Kidney (tissue), 14 donors: Measurements from ENCODE around the gene DDX39A. TPM values are rescaled to one million over a fixed set of nuclear protein-coding genes. Genes with fewer than 3 reads are reported as not detected.

ENCODE experiments used
- DNase-seq, 5 donors: peaks; one replicate each; pipeline ENCODE4 v3.0.0-alpha.2; 2013 to 2020
- FAIRE-seq: peaks from 2 replicates; lab custom pipeline; 2012; peaks lifted over from hg19 to GRCh38; lab: Jason Lieb, UNC
- H3K27ac ChIP-seq, 2 donors: one replicate each; pipeline ENCODE4 v1.7.0; 2013; ENCODE audit warnings: low read depth in 2 of 2, low read length in 2 of 2, inconsistent platforms in 1 of 2
- H3K27me3 ChIP-seq: one replicate; pipeline ENCODE4 v1.7.1; 2013; ENCODE audit warnings: low read length, inconsistent platforms; ENCODE audit not compliant: control insufficient read depth, insufficient read depth
- H3K36me3 ChIP-seq, 3 donors: one replicate each; pipeline versions ENCODE4 v1.7.0 to v1.7.1; 2013; ENCODE audit warnings: low read length in 3 of 3, control low read depth in 1 of 3, inconsistent platforms in 1 of 3; ENCODE audit not compliant: insufficient read depth in 3 of 3, control insufficient read depth in 2 of 3
- H3K4me1 ChIP-seq, 3 donors: one replicate each; pipeline versions ENCODE4 v1.7.0 to v1.7.1; 2013; ENCODE audit warnings: low read length in 3 of 3, inconsistent platforms in 1 of 3, low read depth in 1 of 3; ENCODE audit not compliant: control insufficient read depth in 2 of 3, insufficient read depth in 2 of 3
- H3K4me3 ChIP-seq, 3 donors: one replicate each; pipeline versions ENCODE4 v1.7.0 to v1.8.1; 2013; ENCODE audit warnings: low read length in 3 of 3, control low read depth in 1 of 3, inconsistent platforms in 1 of 3
- H3K9ac ChIP-seq, 3 donors: one replicate each; pipeline versions ENCODE4 v1.7.0 to v1.7.1; 2013; ENCODE audit warnings: low read length in 3 of 3, control low read depth in 1 of 3, inconsistent platforms in 1 of 3
- H3K9me3 ChIP-seq, 3 donors: one replicate each; pipeline versions ENCODE4 v1.7.0 to v1.7.1; 2013; ENCODE audit warnings: low read length in 3 of 3, control low read depth in 1 of 3, inconsistent platforms in 1 of 3; ENCODE audit not compliant: control insufficient read depth in 2 of 3, insufficient read depth in 1 of 3
- intact Hi-C: fragments of 100-400 bp; cut with DNase I; formaldehyde crosslinking; loops from one replicate; pipeline ENCODE4 v1.11.1; 2022
- polyA plus RNA-seq: library from polyadenylated mRNA; stranded (reverse); fragments of 350-450 nt; fragmentation: Illumina TruSeq; extraction: RNeasy Lipid Tissue Mini Kit (QIAGEN cat#74804); gene quantifications from one replicate; pipeline ENCODE4 v1.2.3, GENCODE V29; 2014; ENCODE audit warnings: low read depth, low replicate concordance; ENCODE audit not compliant: insufficient read depth
- total RNA-seq: library from RNA; stranded (reverse); fragmentation: NEBNext Ultra II Directional; extraction: Animal tissue kit (Norgen Biotek cat#: 25700); gene quantifications from one replicate; pipeline ENCODE4 v1.2.1, GENCODE V29; 2021
- TF ChIP-seq, protein P1 (sequence below): IDR thresholded peaks from 3 replicates; pipeline ENCODE4 v1.5.1; 2012; ENCODE audit warnings: mild to moderate bottlenecking, moderate library complexity, borderline replicate concordance; ENCODE audit not compliant: insufficient read depth; ENCODE audit errors: extremely low read depth
- donor health status: control.
- donor health status: control.
- donor health status: control.
- donor health status: control.
- donor health status: control.
- donor health status: DM: yes; HTN: yes; CAD: no.
- donor health status: Normal renal cell carcinoma (clear cell type).

The DDX39A gene
- total and polyA plus RNA-seq, 2 donors from 2014 or later, result 35.6 to 53.8 TPM

DNA sequence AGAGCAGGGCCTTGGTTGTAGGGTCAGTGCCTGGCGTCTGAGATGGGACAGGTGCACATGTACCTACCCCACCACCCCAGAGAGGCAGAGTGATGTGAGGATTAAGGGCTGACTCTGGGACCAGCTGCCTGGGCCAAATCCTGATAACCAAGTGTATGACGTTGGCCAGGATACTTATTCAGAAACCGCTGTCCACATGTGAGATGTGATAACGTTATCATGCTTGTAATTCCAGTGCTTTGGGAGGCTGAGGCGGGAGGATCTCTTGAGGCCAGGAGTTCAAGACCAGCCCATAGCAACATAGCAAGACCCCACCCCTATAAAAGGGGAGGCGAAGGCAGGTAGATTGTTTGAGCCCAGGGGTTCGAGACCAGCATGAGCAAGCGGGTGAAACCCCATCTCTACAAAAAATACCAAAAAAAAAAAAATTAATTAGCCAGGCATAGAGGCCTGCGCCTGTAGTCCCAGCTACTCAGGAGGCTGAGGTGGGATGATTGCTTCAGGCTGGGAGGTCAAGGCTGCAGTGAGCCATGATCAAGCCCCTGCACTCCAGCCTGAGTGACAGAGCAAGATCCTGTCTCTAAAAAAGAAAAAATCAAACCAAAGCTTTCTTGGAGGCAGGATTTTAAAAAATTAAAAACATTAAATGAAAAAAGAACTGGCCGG lies 27.9 kb downstream of the DDX39A start:
- FAIRE-seq (no peak), DNase-seq (no peak)
- TF ChIP-seq, protein P1, sequence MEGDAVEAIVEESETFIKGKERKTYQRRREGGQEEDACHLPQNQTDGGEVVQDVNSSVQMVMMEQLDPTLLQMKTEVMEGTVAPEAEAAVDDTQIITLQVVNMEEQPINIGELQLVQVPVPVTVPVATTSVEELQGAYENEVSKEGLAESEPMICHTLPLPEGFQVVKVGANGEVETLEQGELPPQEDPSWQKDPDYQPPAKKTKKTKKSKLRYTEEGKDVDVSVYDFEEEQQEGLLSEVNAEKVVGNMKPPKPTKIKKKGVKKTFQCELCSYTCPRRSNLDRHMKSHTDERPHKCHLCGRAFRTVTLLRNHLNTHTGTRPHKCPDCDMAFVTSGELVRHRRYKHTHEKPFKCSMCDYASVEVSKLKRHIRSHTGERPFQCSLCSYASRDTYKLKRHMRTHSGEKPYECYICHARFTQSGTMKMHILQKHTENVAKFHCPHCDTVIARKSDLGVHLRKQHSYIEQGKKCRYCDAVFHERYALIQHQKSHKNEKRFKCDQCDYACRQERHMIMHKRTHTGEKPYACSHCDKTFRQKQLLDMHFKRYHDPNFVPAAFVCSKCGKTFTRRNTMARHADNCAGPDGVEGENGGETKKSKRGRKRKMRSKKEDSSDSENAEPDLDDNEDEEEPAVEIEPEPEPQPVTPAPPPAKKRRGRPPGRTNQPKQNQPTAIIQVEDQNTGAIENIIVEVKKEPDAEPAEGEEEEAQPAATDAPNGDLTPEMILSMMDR, result no peak
- intact Hi-C loops, result no loop called here
- Histone ChIP-seq H3K4me3 (no peak overlapping the region), H3K27ac (no peak overlapping the region), H3K36me3 (peaks cover 0 to 4% (median 0%) of the 10 kb centered on the region in 3 donors), H3K4me1 (no peaks in the 10 kb centered on the region), H3K9me3 (no peaks in the 10 kb centered on the region), H3K9ac (no peak overlapping the region), H3K27me3 (no peaks in the 10 kb centered on the region)

DNA sequence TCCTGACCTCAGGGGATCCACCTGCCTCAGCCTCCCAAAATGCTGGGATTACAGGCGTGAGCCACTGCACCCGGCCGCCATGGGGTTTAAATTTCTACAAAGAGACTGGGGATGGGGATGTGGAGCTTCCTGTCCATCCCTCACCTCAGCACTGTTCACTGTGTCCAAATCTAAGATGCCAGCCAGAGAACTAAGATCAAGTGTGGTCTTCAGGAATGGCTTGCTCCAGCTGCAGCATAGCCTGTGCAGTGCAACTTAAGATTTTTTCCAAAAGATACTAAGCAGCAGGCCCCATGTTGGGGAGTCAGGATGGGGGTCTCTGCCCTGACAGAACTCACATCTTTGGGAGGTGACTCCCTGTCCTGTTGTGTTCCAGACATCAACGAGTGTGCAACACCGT lies 28.6 kb downstream of the DDX39A start:
- Histone ChIP-seq H3K4me1 (no peaks in the 10 kb centered on the region), H3K4me3 (no peak overlapping the region), H3K27me3 (no peaks in the 10 kb centered on the region), H3K36me3 (peaks cover 0 to 4% (median 0%) of the 10 kb centered on the region in 3 donors), H3K27ac (no peak overlapping the region), H3K9me3 (no peaks in the 10 kb centered on the region), H3K9ac (no peak overlapping the region)
- TF ChIP-seq, protein P1, result no peak
- intact Hi-C loops, result no loop called here
- DNase-seq (no peak), FAIRE-seq (no peak)

DNA sequence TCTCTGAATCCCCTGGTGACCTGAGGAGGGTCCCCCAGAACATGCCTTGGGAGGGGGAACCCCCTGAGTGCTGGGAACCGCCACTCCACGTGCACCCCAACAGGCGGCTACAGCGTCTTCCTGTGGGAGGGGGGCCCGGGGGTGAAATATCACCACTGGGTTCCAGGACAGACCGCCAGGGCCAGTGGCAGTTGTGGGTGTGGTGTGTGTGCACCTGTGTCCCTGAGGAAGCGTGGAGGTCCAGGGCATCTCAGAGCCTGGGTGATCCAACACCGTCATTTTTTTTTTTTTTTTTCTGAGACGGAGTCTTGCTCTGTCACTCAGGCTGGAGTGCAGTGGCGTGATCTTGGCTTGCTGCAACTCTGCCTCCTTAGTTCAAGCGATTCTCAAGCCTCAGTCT lies 33.6 kb downstream of the DDX39A start:
- DNase-seq, result no peak

More for the DNA sequence above, 33.6 kb downstream of the DDX39A start:
- no peak for FAIRE-seq
- H3K27ac ChIP-seq, result no peak overlapping the region
- no peaks in the 10 kb centered on the region for H3K36me3 ChIP-seq
- no peak overlapping the region for H3K4me3 ChIP-seq
- H3K9ac ChIP-seq, result no peak overlapping the region
- no peaks in the 10 kb centered on the region for H3K27me3 ChIP-seq
- TF ChIP-seq, protein P1, result no peak
- intact Hi-C loops, result no loop called here
- H3K9me3 ChIP-seq, result no peaks in the 10 kb centered on the region
- H3K4me1 ChIP-seq, result peaks cover 0 to 2% (median 0%) of the 10 kb centered on the region in 3 donors
